CD4-positive, alpha-beta T cell (primary cell): ENCODE data around the gene CCNJL. TPM values are rescaled to one million over a fixed set of nuclear protein-coding genes. Genes with fewer than 3 reads are reported as not detected.

Experiments
- ATAC-seq: fragments of 200-7000 bp; cut with Tn5 transposase; one replicate; pipeline ENCODE4 v1.10.0; 2022; ENCODE audit warnings: mild to moderate bottlenecking; ENCODE audit not compliant: poor library complexity
- CTCF ChIA-PET: fragments of 350-600 bp; sonication (Branson Sonifier 250); formaldehyde crosslinking; loops from one replicate; lab custom pipeline; 2021; ENCODE audit warnings: antibody characterized with exemption, inconsistent platforms; lab: Charles Lee
- POLR2A ChIA-PET: fragments of 350-600 bp; sonication (Branson Sonifier 250); formaldehyde crosslinking; loops from one replicate; lab custom pipeline; 2021; ENCODE audit warnings: antibody characterized with exemption, inconsistent platforms; lab: Charles Lee
- DNase-seq, 14 experiments: peaks; one replicate each; pipeline ENCODE4 v3.0.0-alpha.2; 2013 to 2020; ENCODE audit warnings: mixed read lengths in 2 of 14
- H3K27ac ChIP-seq, 2 donors: one replicate each; pipeline versions ENCODE4 v1.5.1 to v1.7.0; 2013; ENCODE audit warnings: low read length in 2 of 2, low read depth in 1 of 2, mild to moderate bottlenecking in 1 of 2
- H3K27me3 ChIP-seq, 2 experiments: 1 replicate in 1 of 2; 2 replicates in 1 of 2; pipeline versions ENCODE4 v1.6.1 to v1.7.0; 2013; ENCODE audit warnings: low read length in 2 of 2, control low read depth in 1 of 2, mild to moderate bottlenecking in 1 of 2, moderate library complexity in 1 of 2; ENCODE audit not compliant: insufficient read depth in 2 of 2, control insufficient read depth in 1 of 2
- H3K36me3 ChIP-seq: one replicate; pipeline ENCODE4 v1.6.1; 2013; ENCODE audit warnings: low read length, control low read depth; ENCODE audit not compliant: insufficient read depth
- H3K4me1 ChIP-seq: one replicate; pipeline ENCODE4 v1.6.1; 2013; ENCODE audit warnings: low read length, control low read depth; ENCODE audit not compliant: insufficient read depth
- H3K4me3 ChIP-seq: one replicate; pipeline ENCODE4 v1.5.1; 2013; ENCODE audit warnings: mild to moderate bottlenecking, low read length, moderate library complexity
- H3K9me3 ChIP-seq, 2 experiments: 1 replicate in 1 of 2; 2 replicates in 1 of 2; pipeline versions ENCODE4 v1.6.1 to v1.7.0; 2013; ENCODE audit warnings: low read length in 2 of 2, mild to moderate bottlenecking in 2 of 2, control low read depth in 1 of 2, moderate library complexity in 1 of 2; ENCODE audit not compliant: control insufficient read depth in 1 of 2, insufficient read depth in 1 of 2
- H3K27ac Mint-ChIP-seq: one replicate; pipeline ENCODE4 v1.8.0; 2020; ENCODE audit warnings: mixed read lengths
- H3K27me3 Mint-ChIP-seq: one replicate; pipeline ENCODE4 v1.8.0; 2021; ENCODE audit warnings: mixed read lengths
- H3K36me3 Mint-ChIP-seq: one replicate; pipeline ENCODE4 v1.8.0; 2021; ENCODE audit warnings: low read depth, mixed read lengths
- H3K4me1 Mint-ChIP-seq: one replicate; pipeline ENCODE4 v1.8.0; 2021; ENCODE audit warnings: low read depth, mixed read lengths
- H3K4me3 Mint-ChIP-seq: one replicate; pipeline ENCODE4 v1.8.0; 2020; ENCODE audit warnings: mild to moderate bottlenecking, mixed read lengths
- H3K9me3 Mint-ChIP-seq: one replicate; pipeline ENCODE4 v1.8.0; 2020; ENCODE audit warnings: mixed read lengths
- intact Hi-C, 2 experiments: fragments of 100-400 bp; cut with DNase I in 1 of 2; cut with micrococcal nuclease in 1 of 2; formaldehyde crosslinking; loops; one replicate each; pipeline versions ENCODE4 v1.15.1 to v1.9.0; 2023 to 2025; cut with DNase I, micrococcal nuclease
- total RNA-seq, 174 experiments: library from RNA in 2 of 174; stranded (reverse) in 2 of 174; gene quantifications; one replicate each; pipeline ENCODE4 v1.2.3 and lab custom pipeline; 2021 to 2026
- TF ChIP-seq, protein P1 (sequence below): fragments of 200-600 bp; IDR thresholded peaks from one replicate; pipeline ENCODE4 v1.8.0; 2022; ENCODE audit warnings: antibody characterized with exemption, mild to moderate bottlenecking

CCNJL gene
- total RNA-seq, 2 experiments from 2014 or later = not detected

DNA sequence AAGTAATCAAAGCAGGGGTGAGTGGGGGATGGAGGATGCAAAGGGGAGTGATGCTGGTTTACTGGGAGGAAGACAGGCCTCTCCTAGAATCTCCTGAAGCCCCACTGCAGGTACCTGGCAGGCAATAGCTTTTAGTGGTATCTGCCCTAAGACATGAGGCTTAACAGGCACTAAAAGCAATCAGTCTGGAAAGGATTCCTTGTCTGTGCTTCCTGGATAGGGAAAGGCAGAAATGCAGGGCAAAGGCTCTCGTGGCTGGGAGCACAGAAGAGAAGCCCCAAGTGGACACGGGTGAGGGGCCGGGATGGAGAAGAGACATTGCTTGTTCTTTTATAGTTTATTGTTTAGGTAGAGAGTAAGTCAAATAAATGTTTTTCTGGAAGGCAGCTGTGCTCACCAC lies 40.1 kb downstream of the CCNJL start:
- Mint-ChIP-seq H3K36me3 (no peaks in the 10 kb centered on the region), H3K4me3 (no peak overlapping the region), H3K4me1 (peaks cover 5% of the 10 kb centered on the region), H3K27ac (no peak overlapping the region), H3K9me3 (no peaks in the 10 kb centered on the region), H3K27me3 (no peaks in the 10 kb centered on the region)
- intact Hi-C loops = no loop called here
- H3K27me3 ChIP-seq = no peaks in the 10 kb centered on the region
- no peak overlapping the region for H3K4me3 ChIP-seq
- no peak for ATAC-seq
- no peak for DNase-seq
- H3K36me3 ChIP-seq = no peaks in the 10 kb centered on the region
- H3K9me3 ChIP-seq = no peaks in the 10 kb centered on the region
- ChIA-PET CTCF (interaction anchor here (1.0 kb wide), 1 partner anchor 55 kb away, joined by 3 read pairs; no protein-coding TSS in a partner anchor), POLR2A (no interaction called here)
- H3K4me1 ChIP-seq = peaks cover 2% of the 10 kb centered on the region
- H3K27ac ChIP-seq = no peak overlapping the region
- TF ChIP-seq, protein P1, sequence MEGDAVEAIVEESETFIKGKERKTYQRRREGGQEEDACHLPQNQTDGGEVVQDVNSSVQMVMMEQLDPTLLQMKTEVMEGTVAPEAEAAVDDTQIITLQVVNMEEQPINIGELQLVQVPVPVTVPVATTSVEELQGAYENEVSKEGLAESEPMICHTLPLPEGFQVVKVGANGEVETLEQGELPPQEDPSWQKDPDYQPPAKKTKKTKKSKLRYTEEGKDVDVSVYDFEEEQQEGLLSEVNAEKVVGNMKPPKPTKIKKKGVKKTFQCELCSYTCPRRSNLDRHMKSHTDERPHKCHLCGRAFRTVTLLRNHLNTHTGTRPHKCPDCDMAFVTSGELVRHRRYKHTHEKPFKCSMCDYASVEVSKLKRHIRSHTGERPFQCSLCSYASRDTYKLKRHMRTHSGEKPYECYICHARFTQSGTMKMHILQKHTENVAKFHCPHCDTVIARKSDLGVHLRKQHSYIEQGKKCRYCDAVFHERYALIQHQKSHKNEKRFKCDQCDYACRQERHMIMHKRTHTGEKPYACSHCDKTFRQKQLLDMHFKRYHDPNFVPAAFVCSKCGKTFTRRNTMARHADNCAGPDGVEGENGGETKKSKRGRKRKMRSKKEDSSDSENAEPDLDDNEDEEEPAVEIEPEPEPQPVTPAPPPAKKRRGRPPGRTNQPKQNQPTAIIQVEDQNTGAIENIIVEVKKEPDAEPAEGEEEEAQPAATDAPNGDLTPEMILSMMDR = no peak

DNA sequence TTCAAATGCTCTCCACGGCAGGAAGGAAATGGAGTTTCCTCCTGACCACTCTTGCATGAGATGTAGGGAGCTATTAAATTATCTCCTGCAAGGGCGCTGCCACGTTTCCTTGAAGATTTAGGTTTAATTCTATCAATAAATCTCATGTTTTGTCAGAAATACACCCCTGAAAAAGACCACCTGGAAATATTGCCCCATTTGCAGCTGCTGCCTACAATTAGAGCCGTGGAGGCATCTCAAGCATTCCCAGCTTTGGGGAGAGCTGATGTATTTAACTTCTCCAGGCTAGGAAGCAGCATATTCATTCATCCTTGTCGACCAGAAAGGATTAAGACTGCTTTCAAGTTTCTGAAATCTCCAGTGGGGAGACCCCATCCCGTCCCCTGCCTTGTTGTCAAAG lies 40.5 kb downstream of the CCNJL start:
- H3K27ac ChIP-seq = no peak overlapping the region
- H3K4me1 Mint-ChIP-seq = peaks cover 5% of the 10 kb centered on the region
- H3K36me3 Mint-ChIP-seq = no peaks in the 10 kb centered on the region
- intact Hi-C loops = no loop called here
- POLR2A ChIA-PET = no interaction called here
- no peak for ATAC-seq
- no peaks in the 10 kb centered on the region for H3K36me3 ChIP-seq
- H3K4me3 ChIP-seq = no peak overlapping the region
- H3K9me3 ChIP-seq = no peaks in the 10 kb centered on the region
- no peak overlapping the region for H3K27ac Mint-ChIP-seq
- H3K9me3 Mint-ChIP-seq = no peaks in the 10 kb centered on the region
- H3K4me1 ChIP-seq = peaks cover 2% of the 10 kb centered on the region
- H3K27me3 Mint-ChIP-seq = no peaks in the 10 kb centered on the region
- no peak overlapping the region for H3K4me3 Mint-ChIP-seq
- DNase-seq = no peak
- CTCF ChIA-PET = interaction anchor here (1.0 kb wide), 1 partner anchor 54 kb away, joined by 3 read pairs; no protein-coding TSS in a partner anchor
- TF ChIP-seq, protein P1 = no peak
- no peaks in the 10 kb centered on the region for H3K27me3 ChIP-seq

DNA sequence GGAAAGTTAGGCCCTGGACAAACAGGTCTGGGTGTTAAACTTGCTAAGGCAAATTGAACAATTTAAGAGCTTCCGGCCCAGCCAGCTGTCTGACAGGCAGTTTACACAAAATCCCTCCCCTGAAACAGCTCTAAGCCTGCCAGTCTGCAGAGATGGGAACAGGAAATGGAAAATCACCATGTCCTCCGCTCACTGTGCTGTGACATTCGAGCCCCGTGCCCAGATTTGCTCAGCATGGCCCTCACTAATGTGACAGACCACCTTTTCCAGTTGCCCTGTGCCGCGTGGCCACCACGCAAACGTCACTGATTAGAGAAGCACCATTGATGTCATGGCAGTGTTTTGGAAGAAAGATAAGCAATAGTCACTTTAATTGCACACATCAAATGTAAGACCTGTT lies 41.0 kb downstream of the CCNJL start:
- Mint-ChIP-seq H3K36me3 (no peaks in the 10 kb centered on the region), H3K9me3 (no peaks in the 10 kb centered on the region), H3K4me3 (no peak overlapping the region), H3K4me1 (peaks cover 5% of the 10 kb centered on the region), H3K27ac (no peak overlapping the region), H3K27me3 (no peaks in the 10 kb centered on the region)
- Histone ChIP-seq H3K27me3 (no peaks in the 10 kb centered on the region), H3K36me3 (no peaks in the 10 kb centered on the region), H3K4me1 (peaks cover 2% of the 10 kb centered on the region), H3K27ac (no peak overlapping the region), H3K4me3 (no peak overlapping the region), H3K9me3 (no peaks in the 10 kb centered on the region)
- peak in 1 of 14 experiments; percentile 9 for DNase-seq
- POLR2A ChIA-PET = no interaction called here
- CTCF ChIA-PET = no interaction called here
- no peak for ATAC-seq
- intact Hi-C loops = no loop called here
- TF ChIP-seq, protein P1 = no peak
